Measurements from ENCODE around the gene MRPS25.

DNA sequence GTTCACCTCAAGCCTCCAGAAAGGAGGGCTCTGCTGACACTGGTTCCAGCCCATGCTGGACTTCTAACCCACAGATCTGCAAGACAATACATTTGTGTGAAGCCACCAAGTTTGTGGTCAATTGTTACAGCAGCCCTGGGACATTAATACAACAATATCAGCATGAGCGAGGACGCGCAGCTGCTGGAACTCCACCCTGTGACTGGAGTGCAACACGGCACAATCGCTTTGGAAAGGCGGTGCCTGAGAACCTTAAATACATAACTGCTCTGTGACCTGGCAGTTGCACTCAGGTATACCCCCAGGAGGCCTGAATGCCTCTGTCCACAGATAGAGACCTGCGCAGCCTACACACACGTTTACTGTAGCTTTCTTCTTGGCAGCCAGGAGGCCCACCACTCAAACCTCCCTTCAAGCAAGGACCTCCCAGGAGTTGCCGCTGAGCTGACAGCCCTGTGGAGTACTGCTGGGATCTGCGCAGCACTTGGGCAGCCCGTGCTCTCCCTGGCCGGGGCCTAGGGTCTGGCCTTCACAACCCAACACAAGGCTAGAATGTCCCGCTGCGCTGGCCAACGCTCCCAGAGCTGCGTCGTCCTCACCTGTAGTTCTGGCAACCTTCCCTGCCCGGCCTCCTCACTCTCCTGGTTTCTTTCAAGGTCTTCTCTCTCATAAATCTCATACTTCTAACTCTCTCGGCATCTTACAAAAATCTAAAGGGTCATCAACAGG, 8.3 kb downstream of the MRPS25 start:
- TF ChIP-seq, protein P1, sequence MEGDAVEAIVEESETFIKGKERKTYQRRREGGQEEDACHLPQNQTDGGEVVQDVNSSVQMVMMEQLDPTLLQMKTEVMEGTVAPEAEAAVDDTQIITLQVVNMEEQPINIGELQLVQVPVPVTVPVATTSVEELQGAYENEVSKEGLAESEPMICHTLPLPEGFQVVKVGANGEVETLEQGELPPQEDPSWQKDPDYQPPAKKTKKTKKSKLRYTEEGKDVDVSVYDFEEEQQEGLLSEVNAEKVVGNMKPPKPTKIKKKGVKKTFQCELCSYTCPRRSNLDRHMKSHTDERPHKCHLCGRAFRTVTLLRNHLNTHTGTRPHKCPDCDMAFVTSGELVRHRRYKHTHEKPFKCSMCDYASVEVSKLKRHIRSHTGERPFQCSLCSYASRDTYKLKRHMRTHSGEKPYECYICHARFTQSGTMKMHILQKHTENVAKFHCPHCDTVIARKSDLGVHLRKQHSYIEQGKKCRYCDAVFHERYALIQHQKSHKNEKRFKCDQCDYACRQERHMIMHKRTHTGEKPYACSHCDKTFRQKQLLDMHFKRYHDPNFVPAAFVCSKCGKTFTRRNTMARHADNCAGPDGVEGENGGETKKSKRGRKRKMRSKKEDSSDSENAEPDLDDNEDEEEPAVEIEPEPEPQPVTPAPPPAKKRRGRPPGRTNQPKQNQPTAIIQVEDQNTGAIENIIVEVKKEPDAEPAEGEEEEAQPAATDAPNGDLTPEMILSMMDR (conservative IDR thresholded peaks at IDR 0.05): no peak
- TF ChIP-seq ZFX (IDR thresholded peaks at IDR 0.05): no peak

Data from C4-2B (cell line).